NCI-H1417 (cell line): ENCODE measurements around the gene PRR33.
"Not testable (repeated sequence)": the region's sequence is repeated elsewhere in the genome, so short reads cannot be mapped to it uniquely, and the experiment has no call there.

ENCODE experiments used
- DNase-seq, 3 experiments: peaks; one replicate each; lab custom pipeline; 2025; lab: John Stamatoyannopoulos, UW

The PRR33 gene

DNA sequence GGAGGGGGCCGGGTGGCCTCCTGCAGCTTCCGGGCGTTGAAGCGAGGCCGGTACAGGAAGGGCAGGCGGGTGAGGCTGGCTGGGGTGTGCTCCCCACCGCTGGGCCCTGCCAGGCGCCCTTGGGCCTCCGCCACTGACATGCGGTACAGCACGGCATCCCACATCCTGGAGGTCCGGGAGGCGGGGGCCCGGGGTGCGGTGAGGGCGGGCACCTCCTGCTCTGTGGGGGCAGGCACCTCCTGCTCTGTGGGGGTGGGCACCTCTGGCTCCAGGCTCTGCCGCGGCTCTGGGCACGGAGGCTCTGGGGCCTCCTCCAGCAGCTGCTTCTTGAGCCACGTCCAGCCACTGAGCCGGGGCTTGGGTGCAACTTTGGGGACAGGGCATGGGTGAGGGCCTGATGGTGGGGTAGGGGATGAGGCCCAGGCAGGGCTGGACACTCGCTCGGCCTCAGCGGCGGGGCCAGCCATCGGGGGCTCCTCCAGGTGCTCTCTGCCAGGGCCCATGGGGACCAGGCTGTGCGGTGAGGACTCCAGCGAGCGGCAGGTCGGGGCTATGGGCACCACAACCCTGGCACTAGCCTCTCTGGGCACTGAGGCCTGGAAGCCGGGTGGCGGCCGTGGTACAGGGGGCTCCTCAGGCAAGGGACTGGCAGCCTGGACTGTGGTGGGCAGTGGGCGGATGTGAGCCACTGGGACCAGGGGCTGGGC is 2.3 kb downstream of the PRR33 start:
- no peak for DNase-seq

GRCh38 chr11:1888811-1889210 is 2.9 kb downstream of the PRR33 start:
- no peak for DNase-seq

DNA sequence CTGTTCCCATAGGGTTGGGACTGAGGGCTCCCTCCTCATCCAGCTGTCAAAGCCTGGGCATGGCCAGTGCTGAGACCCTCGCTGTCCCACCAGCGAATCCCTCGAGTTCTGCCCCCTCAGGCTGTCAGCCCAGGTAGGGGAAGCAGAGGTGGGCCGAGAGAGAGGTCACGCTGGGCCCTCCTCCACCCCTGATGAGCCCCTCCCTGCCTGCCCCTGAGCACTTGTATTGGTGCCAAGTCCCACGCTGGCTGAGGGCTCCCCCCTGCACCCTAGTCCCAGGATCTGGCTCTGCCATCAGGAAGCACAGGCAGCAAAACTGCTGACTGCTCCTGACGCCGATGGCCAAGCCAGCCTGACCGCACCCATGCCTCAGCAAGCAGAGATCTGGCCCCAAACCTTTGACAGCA is 3.3 kb downstream of the PRR33 start:
- DNase-seq = no peak

- DNase-seq = no peak
These were observed 4.0 kb downstream of the PRR33 start for GRCh38 chr11:1887451-1888346.

GRCh38 chr11:1886551-1886950 is 5.1 kb downstream of the PRR33 start:
- not testable (repeated sequence) for DNase-seq

DNA sequence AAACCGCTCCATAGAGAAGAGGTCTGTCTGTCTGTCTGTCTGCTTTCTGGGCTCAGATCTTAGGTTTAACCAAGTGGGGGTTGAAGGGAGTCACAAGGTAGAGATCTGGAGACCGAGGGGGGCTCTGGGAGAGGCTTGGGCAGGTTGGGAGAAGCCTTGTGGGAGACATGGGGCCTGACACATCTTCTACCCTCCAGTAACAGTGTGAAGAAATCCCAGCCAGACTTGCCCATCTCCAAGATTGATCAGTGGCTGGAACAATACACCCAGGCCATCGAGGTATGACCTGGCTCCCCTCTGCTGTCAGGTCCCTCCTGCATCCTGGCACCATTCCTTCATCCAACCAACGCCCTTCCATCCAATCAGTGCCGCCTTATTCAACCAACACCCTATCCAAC is 7.4 kb downstream of the PRR33 start:
- no peak for DNase-seq

DNA sequence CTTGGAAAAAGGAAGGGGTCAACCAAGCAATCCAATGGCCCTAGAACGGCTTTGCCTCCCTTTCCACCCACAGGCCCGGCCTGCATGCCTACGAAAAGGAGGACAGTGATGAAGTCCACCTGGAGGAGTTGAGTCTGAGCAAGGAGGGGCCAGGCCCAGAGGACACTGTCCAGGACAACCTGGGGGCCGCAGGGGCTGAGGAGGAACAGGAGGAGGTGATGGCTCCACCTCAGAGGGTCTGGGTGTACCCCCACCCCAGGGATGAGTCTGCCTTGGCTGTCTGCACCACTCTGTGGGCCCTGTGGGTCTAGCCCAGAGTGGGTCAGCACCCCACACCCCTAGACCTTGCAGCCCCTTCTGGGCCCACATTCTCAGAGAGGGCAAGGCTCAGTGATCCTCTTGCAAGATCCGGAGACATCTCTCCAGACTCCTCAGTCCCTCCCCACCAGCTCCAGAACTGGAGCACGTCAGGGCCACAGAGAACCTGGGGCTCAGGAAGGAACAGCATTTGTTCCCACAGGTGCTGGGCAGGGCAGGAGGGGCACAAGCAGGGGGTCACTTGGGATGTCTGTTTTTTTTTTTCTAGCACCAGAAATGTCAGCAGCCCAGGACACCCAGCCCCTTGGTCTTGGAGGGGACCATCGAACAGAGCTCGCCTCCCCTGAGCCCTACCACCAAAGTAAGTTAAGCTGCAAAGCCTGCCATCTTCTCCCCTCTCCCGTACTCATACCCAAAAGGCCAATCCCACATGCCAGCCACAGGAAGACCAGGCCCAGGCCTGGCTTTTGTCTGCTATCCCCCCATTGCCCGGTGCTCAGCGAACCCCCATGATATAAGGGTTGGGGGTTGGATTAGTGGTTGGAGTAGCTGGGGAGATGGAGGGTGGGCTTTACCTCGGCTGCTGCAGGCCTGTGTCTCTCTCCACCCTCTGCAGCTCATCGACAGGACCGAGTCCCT is 8.1 kb downstream of the PRR33 start:
- no peak for DNase-seq

DNA sequence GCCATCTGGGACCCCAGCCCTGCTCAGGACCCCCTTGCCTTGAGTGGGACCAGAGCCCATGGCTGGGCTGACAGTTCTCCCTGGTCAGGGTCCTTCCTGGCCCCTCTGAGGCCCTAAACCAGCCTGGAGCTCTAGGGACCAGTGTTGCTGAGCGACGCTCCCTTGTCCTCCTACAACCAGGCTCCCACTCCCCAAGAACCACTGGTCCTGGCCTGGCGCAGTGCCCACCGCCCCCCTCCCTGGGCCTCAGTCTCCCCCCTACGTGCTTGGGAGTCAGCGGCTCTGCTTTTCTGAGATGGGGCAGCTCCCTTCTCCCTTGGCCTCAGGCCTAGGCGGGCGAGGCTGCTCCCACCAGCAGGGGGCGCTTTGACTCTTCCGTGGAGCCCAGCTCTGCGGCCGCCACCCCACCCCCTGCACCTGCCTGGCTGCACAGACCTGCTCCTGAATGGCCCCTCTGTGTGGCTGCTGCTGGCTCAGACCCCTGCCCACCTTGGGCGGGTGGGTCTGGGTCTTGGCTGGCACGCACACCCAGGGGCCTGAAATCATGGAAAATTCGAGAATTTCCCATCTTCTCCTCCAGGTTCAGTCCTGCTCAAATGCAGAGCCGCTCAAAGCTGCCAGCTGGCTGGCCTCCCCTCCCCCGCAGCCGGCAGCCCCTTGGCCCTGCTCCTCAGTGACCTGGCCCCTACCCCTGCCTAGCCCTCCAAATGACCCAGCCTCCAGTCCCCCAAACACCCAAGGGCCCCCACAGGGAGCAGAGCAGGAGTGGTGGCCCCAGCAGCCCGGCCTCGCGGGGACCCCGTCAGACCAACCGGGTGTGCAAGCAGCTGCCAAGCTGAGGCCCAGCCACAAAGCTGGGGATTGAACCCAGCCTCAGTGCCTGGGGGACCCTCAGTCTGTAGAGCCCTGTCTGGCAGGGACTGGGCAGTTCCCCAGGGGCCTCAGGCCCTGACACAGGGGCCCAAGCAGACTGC is 9.1 kb downstream of the PRR33 start:
- DNase-seq = peak; percentile 41 to 79 (median 71)

GRCh38 chr11:1881442-1882264 is 10.0 kb downstream of the PRR33 start:
- no peak for DNase-seq

DNA sequence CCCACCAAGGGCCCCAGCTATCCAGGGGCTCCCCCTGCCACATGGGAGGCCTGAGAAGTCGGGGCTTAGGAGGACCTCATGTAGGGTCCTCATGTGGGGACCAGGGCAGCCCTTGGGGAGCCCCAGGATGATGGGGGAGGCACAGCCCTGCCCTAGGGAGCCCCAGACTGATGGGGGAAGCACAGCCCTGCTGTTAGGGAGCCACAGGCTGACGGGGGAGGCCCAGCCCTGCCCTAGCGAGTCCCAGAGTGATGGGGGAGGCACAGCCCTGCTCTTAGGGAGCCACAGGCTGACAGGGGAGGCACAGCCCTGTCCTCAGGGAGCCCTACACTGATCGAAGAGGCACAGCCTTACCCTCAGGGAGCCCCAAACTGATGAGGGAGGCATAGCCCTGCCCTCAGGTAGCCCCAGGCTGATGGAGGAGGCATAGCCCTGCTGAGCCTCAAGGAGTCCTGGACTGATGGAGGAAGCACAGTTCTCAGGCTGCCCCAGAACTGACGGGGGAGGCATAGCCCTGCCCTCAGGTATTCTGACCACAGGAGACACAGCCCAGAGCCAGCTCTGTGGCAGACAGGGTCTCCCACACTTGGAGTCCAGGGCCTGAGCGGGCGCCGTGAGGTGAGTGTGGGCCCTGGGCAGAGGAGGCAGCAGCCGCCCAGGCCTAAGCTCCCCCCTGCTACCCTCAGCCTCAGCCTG is 10.8 kb downstream of the PRR33 start:
- no peak for DNase-seq

DNA sequence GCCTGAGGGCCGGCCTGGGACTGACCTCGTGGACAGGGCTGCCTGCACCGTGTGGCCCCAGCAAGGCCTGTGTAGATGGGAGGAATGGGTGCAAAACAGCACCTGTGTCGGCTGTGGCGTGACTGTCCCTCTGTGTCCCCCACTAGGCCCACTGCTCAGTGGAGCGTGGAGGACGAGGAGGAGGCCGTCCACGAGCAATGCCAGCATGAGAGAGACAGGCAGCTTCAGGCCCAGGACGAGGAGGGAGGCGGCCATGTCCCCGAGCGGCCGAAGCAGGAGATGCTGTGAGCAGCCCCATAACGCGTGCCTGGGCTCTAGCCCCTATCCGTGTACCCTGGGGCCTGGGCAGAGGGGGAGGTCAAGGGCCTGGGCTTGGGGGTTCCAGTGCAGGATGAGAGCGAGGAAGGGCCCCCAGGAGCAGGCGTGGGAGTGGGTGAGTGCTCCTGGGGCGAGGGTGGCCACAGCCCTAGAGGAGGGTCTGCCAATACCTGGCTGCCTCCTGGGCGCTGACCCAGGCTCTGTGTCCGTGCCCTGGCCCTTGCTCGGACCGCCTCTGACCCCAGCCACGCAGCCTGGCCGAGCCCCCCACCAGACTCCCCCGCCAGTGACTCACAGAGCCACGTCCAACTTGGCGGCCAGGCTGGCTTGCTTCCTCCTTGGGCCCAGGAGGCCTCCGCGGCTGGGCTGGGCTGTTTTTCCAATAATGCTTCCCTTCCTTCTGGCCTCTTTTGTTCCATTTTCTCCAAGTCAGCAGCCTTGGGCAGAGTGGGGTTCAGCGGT is 11.6 kb downstream of the PRR33 start:
- no peak for DNase-seq

DNA sequence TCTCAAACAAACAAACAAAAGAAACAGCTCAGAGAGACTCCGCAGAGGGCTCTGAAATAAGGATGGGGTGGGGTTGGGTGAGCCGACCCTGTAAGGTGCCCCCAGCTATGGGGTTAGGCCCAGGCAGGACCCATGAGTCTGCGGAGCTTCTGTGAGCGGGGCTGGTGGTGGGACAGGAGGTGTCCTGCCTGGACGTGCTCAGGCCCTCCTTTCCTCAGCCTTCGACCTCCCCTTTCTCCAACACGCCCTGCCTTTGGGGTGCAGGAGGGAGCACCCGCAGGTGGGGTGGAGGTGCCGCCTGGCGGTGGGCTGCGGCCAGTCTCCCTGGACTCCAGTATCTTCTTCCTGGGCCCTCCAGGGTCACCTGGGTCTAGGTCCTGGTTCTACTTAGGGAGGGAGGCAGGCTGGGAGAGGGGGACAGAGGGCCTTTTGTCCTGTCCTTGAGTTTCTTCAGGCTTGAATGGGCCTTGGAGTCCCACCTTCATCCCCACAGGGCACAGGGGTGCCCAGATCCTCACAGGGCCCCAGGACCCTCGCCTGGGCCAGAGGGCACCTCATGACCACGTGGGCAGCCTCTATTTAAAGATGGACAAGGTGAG is 12.3 kb downstream of the PRR33 start:
- no peak for DNase-seq

DNA sequence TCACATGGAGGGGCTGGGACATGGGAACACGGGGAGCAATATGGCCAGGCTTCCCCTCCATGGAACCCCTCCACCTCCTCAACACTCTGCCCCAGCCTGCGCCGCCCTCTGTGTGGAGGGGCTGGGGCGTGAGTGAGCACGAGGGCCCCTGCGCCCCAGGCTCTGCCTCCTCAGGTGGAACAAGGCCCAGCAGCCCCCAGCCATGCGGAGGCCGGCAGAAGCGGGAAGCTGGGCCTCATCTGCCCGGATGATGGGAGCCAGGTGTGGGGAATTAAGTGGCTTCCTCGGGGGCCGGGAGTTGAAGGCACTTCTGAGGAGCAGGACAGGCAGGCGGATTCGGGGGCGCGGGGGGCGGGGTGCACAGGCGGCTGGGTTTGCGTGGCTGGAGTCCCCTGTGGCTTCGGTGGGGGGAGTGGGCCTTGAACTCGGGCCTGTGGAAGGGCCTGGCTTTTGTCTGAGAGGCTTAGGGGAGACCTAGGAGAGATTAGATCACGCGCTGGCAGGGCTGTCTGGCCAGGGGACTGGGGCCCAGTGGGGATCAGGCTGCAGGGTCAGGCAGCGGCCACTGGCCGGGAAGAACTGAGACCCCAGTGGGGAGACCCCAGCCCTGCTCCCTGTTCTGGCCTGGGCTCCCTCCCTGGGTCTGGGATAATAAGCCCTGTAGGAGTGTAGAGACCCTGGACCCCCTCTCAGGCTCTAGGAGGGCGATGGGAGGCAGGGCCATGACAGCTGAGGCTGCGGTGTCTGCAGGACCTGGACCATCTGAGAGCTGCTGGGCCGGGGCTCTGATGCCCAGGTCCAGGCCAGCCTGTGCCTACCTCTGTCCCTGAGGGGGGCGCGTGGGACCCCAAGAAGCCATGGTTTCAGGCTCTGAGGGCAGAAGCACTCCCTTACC is 13.3 kb downstream of the PRR33 start:
- DNase-seq = no peak

DNA sequence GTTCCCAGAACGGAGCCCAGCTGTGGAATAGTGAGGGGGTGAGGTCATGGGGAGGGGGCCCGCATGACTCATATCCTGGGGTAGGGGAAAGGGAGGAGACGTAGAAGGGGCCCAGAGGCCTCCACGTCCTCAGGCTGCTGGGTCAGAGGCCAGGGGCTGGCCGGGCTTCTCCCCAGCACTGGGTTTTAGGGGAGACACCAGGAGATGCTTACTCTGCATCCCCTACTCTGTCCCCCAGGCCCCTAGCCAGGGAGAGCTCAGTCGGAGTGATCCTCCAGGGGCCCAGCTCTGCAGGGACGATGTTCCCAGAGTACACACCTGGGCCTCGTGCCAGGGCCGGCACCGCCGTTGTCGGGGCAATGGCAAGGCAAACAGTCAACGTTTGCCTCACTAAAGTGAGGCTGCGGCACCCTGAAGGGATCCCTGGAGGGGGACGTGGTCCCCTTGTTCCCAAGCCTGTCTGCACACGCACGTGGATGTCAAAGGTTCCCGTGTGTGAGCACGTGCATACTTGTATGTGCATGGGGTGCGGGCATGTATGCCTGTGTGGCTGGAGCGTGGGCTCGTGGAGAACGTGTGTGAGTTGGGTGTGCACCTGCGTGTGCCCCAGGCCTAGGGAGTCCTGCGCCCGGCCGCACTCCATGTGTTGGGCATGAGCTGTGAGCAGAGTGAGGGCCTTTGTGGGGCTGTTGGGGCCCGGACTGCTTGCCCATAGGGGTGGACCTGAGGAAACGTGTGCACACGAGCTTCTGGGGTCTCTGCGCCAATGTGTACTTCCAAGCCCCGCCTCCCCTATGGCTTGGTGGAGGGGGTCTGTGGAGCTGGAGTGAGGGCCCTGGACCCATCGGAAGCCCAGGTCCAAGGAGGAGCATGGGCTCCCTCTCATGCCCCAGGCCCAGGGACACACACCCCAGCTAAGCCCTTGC is 14.2 kb downstream of the PRR33 start:
- DNase-seq = peak in 2 of 3 experiments; percentile 32 to 52

DNA sequence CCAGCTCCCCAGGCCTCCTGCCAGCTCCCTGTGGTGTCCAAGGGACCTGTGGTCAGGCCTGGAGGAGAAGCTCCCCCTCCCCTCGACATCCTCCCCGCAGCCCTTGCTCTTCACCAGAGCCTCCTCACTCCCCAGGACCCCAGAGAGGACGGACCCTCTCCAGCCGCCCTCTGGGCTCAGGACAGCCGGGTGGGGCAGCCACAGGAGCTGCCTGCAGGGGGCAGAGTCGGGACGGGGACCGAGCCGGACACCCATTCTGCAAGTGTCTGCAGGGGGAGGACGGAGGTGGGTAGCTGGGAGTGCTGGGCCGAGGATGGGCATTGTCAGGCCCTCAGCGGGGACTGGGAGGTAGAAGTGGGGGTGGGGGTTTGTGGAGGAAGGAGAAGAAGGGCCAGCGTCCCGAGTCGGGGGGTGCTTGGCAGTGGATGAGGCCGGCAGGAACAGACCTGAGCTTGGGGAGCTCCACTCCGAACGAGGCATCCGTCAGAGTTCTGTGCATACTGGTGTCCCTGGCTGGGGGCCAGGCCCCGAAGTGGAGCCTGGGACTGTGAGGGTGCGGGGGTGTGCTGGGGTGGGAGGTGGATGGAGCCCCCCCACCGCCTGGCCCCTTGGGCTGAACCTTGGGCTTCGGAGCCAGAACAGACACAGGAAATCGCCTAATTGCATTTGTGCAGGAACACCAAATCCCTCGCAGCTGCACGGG is 15.2 kb downstream of the PRR33 start:
- no peak for DNase-seq
